SK-N-SH treated with all-trans-retinoic acid at 6 μM for 48 hours (cell line): ENCODE results near the gene AGPAT1.
A peak's percentile ranks its signal among the peaks of the same experiment; 100 is the strongest.

Source experiments
- ATAC-seq: fragments of 200-7000 bp; cut with Tn5 transposase; 3 replicates; pipeline ENCODE4 v1.9.1; 2020; ENCODE audit warnings: mild to moderate bottlenecking, moderate library complexity
- ARNTL ChIP-seq: fragments of 450-650 bp; formaldehyde crosslinking; IDR thresholded peaks from 2 replicates; pipeline ENCODE4 v1.5.0; 2020; ENCODE audit warnings: low read depth, mild to moderate bottlenecking, moderate library complexity, borderline replicate concordance
- BACH2 ChIP-seq: fragments of 250-450 bp; sonication (Bioruptor Pico); IDR thresholded peaks from 2 replicates; pipeline ENCODE4 v1.9.0; 2021; ENCODE audit warnings: mild to moderate bottlenecking, borderline replicate concordance
- CREB5 ChIP-seq: fragments of 250-450 bp; sonication (Bioruptor Pico); IDR thresholded peaks from 2 replicates; pipeline ENCODE4 v1.5.1; 2020; ENCODE audit warnings: low read depth, mild to moderate bottlenecking, moderate library complexity
- ESRRG ChIP-seq: fragments of 250-450 bp; sonication (Bioruptor Pico); IDR thresholded peaks from 2 replicates; pipeline ENCODE4 v1.6.1; 2021; ENCODE audit warnings: mild to moderate bottlenecking
- GLIS3 ChIP-seq: fragments of 250-450 bp; sonication (Bioruptor Pico); IDR thresholded peaks from 2 replicates; pipeline ENCODE4 v1.5.0; 2020; ENCODE audit warnings: mild to moderate bottlenecking, moderate library complexity
- OSR1 ChIP-seq: fragments of 250-450 bp; sonication (Bioruptor Pico); IDR thresholded peaks from 2 replicates; pipeline ENCODE4 v1.8.0; 2022; ENCODE audit warnings: moderate library complexity, mild to moderate bottlenecking, inconsistent platforms
- POU6F1 ChIP-seq: fragments of 250-450 bp; sonication (Bioruptor Pico); IDR thresholded peaks from 2 replicates; pipeline ENCODE4 v1.8.0; 2021; ENCODE audit warnings: low read depth, mild to moderate bottlenecking, moderate library complexity, borderline replicate concordance
- RARB ChIP-seq: fragments of 250-450 bp; sonication (Bioruptor Pico); IDR thresholded peaks from 2 replicates; pipeline ENCODE4 v1.8.0; 2021; ENCODE audit warnings: mild to moderate bottlenecking, moderate library complexity
- SNAI2 ChIP-seq: fragments of 250-450 bp; sonication (Bioruptor Pico); IDR thresholded peaks from 2 replicates; pipeline ENCODE4 v1.5.0; 2020; ENCODE audit warnings: mild to moderate bottlenecking, moderate library complexity
- TCF4 ChIP-seq: fragments of 250-450 bp; sonication (Bioruptor Pico); IDR thresholded peaks from 2 replicates; pipeline ENCODE4 v1.8.0; 2021; ENCODE audit warnings: mild to moderate bottlenecking, moderate library complexity, borderline replicate concordance
- ZC3H10 ChIP-seq: fragments of 250-450 bp; sonication (Bioruptor Pico); IDR thresholded peaks from 2 replicates; pipeline ENCODE4 v1.5.1; 2021; ENCODE audit warnings: mild to moderate bottlenecking, moderate library complexity
- ZFP3 ChIP-seq: fragments of 250-450 bp; sonication (Bioruptor Pico); IDR thresholded peaks from 2 replicates; pipeline ENCODE4 v1.5.0; 2020; ENCODE audit warnings: mild to moderate bottlenecking, moderate library complexity
- ZFP30 ChIP-seq: fragments of 450-650 bp; formaldehyde crosslinking; IDR thresholded peaks from 2 replicates; pipeline ENCODE4 v1.5.0; 2022; ENCODE audit warnings: mild to moderate bottlenecking, moderate library complexity
- ZNF565 ChIP-seq: fragments of 450-650 bp; formaldehyde crosslinking; conservative IDR thresholded peaks from 2 replicates; pipeline ENCODE4 v1.5.0; 2020; ENCODE audit warnings: low read depth, mild to moderate bottlenecking, moderate library complexity
- ZNF8 ChIP-seq: fragments of 450-650 bp; formaldehyde crosslinking; IDR thresholded peaks from 2 replicates; pipeline ENCODE4 v1.5.0; 2020; ENCODE audit warnings: mild to moderate bottlenecking, moderate library complexity
- TF ChIP-seq, protein P1 (sequence below): fragments of 250-450 bp; sonication (Bioruptor Pico); IDR thresholded peaks from 2 replicates; pipeline ENCODE4 v1.8.0; 2020; ENCODE audit warnings: mild to moderate bottlenecking, moderate library complexity, borderline replicate concordance
- TF ChIP-seq, protein P2 (sequence below): fragments of 250-450 bp; sonication (Bioruptor Pico); IDR thresholded peaks from 2 replicates; pipeline ENCODE4 v1.5.0; 2020; ENCODE audit warnings: mild to moderate bottlenecking, moderate library complexity
- TF ChIP-seq, protein P3 (sequence below): fragments of 250-450 bp; sonication (Bioruptor Pico); IDR thresholded peaks from 2 replicates; pipeline ENCODE4 v1.5.1; 2021; ENCODE audit warnings: mild to moderate bottlenecking, moderate library complexity

Gene AGPAT1

DNA sequence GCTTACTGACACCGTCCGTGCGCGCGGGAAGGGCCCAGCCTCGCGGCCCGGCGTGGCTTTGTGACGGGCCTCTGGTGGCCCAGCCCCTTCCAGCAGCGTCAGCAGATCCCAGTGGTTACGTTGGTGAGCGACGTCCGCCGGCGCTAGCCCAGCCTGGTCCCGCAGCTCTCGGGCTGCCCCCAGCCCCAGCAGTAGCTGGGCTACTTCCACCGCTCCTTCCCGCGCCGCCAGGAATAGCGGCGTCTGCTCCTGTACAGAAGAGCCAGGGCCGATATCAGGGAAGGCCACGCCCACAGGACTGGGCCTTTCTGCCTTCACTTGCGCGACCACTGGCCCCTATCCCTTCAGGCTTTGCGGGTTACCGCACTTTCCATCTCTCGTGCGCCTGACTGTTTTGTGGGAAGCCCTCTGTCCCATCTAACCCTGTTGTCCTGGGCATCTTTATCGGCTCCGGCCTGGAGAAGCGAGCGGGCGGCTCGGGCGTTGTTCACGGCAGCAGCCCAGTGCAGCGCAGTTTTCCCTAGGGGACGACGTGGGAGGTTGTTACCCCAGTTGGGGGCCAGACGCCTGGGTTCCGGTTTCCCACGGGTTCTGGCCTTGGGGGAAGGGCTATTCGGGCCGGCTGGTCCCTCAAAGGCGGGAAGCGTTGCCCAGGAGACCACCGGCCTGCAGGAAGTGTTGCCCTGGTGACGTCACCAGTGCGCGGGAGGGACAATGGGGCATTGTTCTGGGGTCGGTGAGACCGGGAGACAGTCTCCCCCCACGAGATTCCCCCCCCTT, 20.2 kb upstream of the AGPAT1 start:
- ATAC-seq: peak; percentile 87
- TF ChIP-seq, protein P1, sequence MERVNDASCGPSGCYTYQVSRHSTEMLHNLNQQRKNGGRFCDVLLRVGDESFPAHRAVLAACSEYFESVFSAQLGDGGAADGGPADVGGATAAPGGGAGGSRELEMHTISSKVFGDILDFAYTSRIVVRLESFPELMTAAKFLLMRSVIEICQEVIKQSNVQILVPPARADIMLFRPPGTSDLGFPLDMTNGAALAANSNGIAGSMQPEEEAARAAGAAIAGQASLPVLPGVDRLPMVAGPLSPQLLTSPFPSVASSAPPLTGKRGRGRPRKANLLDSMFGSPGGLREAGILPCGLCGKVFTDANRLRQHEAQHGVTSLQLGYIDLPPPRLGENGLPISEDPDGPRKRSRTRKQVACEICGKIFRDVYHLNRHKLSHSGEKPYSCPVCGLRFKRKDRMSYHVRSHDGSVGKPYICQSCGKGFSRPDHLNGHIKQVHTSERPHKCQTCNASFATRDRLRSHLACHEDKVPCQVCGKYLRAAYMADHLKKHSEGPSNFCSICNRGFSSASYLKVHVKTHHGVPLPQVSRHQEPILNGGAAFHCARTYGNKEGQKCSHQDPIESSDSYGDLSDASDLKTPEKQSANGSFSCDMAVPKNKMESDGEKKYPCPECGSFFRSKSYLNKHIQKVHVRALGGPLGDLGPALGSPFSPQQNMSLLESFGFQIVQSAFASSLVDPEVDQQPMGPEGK: no peak; the same call in 1 of the 2 replicates
- 0 out of 2 replicates have a peak, but pooled peaks have one; percentile 44 for TF ChIP-seq ZC3H10
- peak; percentile 10; the same call in 1 of the 2 replicates for TF ChIP-seq ZFP3 (CRISPR knock-in tag)
- TF ChIP-seq ZNF8 (CRISPR knock-in tag): peak; percentile 5; the same call in 1 of the 2 replicates
- no peak for TF ChIP-seq BACH2 (CRISPR knock-in tag)
- no peak for TF ChIP-seq ESRRG (CRISPR knock-in tag)
- TF ChIP-seq GLIS3 (CRISPR knock-in tag): peak; percentile 14; the same call in 1 of the 2 replicates
- TF ChIP-seq CREB5: peak; percentile 46; the same call in 1 of the 2 replicates
- no peak for TF ChIP-seq POU6F1 (CRISPR knock-in tag)
- TF ChIP-seq, protein P2, sequence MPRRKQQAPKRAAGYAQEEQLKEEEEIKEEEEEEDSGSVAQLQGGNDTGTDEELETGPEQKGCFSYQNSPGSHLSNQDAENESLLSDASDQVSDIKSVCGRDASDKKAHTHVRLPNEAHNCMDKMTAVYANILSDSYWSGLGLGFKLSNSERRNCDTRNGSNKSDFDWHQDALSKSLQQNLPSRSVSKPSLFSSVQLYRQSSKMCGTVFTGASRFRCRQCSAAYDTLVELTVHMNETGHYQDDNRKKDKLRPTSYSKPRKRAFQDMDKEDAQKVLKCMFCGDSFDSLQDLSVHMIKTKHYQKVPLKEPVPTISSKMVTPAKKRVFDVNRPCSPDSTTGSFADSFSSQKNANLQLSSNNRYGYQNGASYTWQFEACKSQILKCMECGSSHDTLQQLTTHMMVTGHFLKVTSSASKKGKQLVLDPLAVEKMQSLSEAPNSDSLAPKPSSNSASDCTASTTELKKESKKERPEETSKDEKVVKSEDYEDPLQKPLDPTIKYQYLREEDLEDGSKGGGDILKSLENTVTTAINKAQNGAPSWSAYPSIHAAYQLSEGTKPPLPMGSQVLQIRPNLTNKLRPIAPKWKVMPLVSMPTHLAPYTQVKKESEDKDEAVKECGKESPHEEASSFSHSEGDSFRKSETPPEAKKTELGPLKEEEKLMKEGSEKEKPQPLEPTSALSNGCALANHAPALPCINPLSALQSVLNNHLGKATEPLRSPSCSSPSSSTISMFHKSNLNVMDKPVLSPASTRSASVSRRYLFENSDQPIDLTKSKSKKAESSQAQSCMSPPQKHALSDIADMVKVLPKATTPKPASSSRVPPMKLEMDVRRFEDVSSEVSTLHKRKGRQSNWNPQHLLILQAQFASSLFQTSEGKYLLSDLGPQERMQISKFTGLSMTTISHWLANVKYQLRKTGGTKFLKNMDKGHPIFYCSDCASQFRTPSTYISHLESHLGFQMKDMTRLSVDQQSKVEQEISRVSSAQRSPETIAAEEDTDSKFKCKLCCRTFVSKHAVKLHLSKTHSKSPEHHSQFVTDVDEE (CRISPR knock-in tag): 0 out of 2 replicates have a peak, but pooled peaks have one; percentile 18
- no peak for TF ChIP-seq ZNF565 (CRISPR knock-in tag)
- TF ChIP-seq, protein P3, sequence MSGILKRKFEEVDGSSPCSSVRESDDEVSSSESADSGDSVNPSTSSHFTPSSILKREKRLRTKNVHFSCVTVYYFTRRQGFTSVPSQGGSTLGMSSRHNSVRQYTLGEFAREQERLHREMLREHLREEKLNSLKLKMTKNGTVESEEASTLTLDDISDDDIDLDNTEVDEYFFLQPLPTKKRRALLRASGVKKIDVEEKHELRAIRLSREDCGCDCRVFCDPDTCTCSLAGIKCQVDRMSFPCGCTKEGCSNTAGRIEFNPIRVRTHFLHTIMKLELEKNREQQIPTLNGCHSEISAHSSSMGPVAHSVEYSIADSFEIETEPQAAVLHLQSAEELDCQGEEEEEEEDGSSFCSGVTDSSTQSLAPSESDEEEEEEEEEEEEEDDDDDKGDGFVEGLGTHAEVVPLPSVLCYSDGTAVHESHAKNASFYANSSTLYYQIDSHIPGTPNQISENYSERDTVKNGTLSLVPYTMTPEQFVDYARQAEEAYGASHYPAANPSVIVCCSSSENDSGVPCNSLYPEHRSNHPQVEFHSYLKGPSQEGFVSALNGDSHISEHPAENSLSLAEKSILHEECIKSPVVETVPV (CRISPR knock-in tag): peak; percentile 8; the same call in 1 of the 2 replicates
- TF ChIP-seq SNAI2: no peak
- no peak for TF ChIP-seq RARB (CRISPR knock-in tag)
- peak; percentile 22; the same call in 1 of the 2 replicates for TF ChIP-seq ZFP30 (CRISPR knock-in tag)
- no peak for TF ChIP-seq OSR1
- TF ChIP-seq, all 23 proteins: peak for 8

- no peak for ATAC-seq
- TF ChIP-seq ARNTL (no peak), GLIS3 (CRISPR knock-in tag) (no peak), TCF4 (no peak), OSR1 (no peak)
These were observed 19.7 kb upstream of the AGPAT1 start for GRCh38 chr6:32195652-32195901.

GRCh38 chr6:32194825-32195651, 19.2 kb upstream of the AGPAT1 start:
- 0 out of 2 replicates have a peak, but pooled peaks have one; percentile 30 for TF ChIP-seq RARB (CRISPR knock-in tag)
- no peak for TF ChIP-seq POU6F1 (CRISPR knock-in tag)
- peak; percentile 92 for ATAC-seq
